Effector memory CD4-positive, alpha-beta T cell (primary cell): ENCODE data around the gene NOMO2.
"Not testable (repeated sequence)": the region's sequence is repeated elsewhere in the genome, so short reads cannot be mapped to it uniquely, and the experiment has no call there.

ENCODE experiments used
- DNase-seq, 3 donors: peaks; one replicate each; pipeline ENCODE4 v3.0.0-alpha.2; 2020
- H3K27ac ChIP-seq: 2 replicates; pipeline ENCODE4 v1.7.0; 2013; ENCODE audit warnings: mild to moderate bottlenecking, low read length, moderate library complexity; ENCODE audit not compliant: insufficient read depth, poor library complexity, severe bottlenecking
- H3K27me3 ChIP-seq: replicated peaks from 2 replicates; pipeline ENCODE4 v1.7.0; 2013; ENCODE audit warnings: mild to moderate bottlenecking, low read length; ENCODE audit not compliant: insufficient read depth, control insufficient read depth, poor library complexity, severe bottlenecking
- H3K36me3 ChIP-seq: 2 replicates; pipeline ENCODE4 v1.7.0; 2013; ENCODE audit warnings: mild to moderate bottlenecking, low read length, moderate library complexity; ENCODE audit not compliant: control insufficient read depth, insufficient read depth
- H3K4me1 ChIP-seq: 2 replicates; pipeline ENCODE4 v1.7.0; 2013; ENCODE audit warnings: low read length, mild to moderate bottlenecking; ENCODE audit not compliant: control insufficient read depth, insufficient read depth, poor library complexity, severe bottlenecking
- H3K4me3 ChIP-seq: 2 replicates; pipeline ENCODE4 v1.7.0; 2013; ENCODE audit warnings: low read length, low read depth, mild to moderate bottlenecking; ENCODE audit not compliant: insufficient read depth, poor library complexity, severe bottlenecking
- H3K9me3 ChIP-seq: 2 replicates; pipeline ENCODE4 v1.7.0; 2013; ENCODE audit warnings: mild to moderate bottlenecking, low read length, moderate library complexity; ENCODE audit not compliant: control insufficient read depth

NOMO2 gene

GRCh38 chr16:18521445-18522181 is 40.3 kb downstream of the NOMO2 start:
- not testable (repeated sequence) for H3K27ac ChIP-seq, H3K36me3 ChIP-seq, H3K4me1 ChIP-seq, DNase-seq, H3K27me3 ChIP-seq, H3K4me3 ChIP-seq, H3K9me3 ChIP-seq

GRCh38 chr16:18518536-18519283 is 43.2 kb downstream of the NOMO2 start:
- not testable (repeated sequence) for H3K36me3 ChIP-seq, H3K4me1 ChIP-seq, H3K27ac ChIP-seq, H3K4me3 ChIP-seq, DNase-seq, H3K27me3 ChIP-seq, H3K9me3 ChIP-seq

- not testable (repeated sequence) for H3K4me3 ChIP-seq, H3K27me3 ChIP-seq, H3K9me3 ChIP-seq, H3K27ac ChIP-seq, H3K36me3 ChIP-seq, H3K4me1 ChIP-seq, DNase-seq
Observed at GRCh38 chr16:18498430-18498829, 63.5 kb downstream of the NOMO2 start.

- H3K36me3 ChIP-seq, H3K4me3 ChIP-seq, H3K4me1 ChIP-seq, H3K9me3 ChIP-seq, H3K27ac ChIP-seq, DNase-seq, H3K27me3 ChIP-seq: not testable (repeated sequence)
Observed at GRCh38 chr16:18497032-18497431, 64.9 kb downstream of the NOMO2 start.

- H3K27me3 ChIP-seq, H3K9me3 ChIP-seq, DNase-seq, H3K4me3 ChIP-seq, H3K36me3 ChIP-seq, H3K4me1 ChIP-seq, H3K27ac ChIP-seq: not testable (repeated sequence)
Observed at GRCh38 chr16:18492118-18492897, 69.6 kb downstream of the NOMO2 start.

GRCh38 chr16:18436025-18436424 is 125.9 kb downstream of the NOMO2 start:
- not testable (repeated sequence) for H3K36me3 ChIP-seq, H3K27ac ChIP-seq, H3K27me3 ChIP-seq, DNase-seq, H3K9me3 ChIP-seq, H3K4me3 ChIP-seq, H3K4me1 ChIP-seq

- H3K4me3 ChIP-seq, H3K9me3 ChIP-seq, H3K27ac ChIP-seq, H3K4me1 ChIP-seq, DNase-seq, H3K27me3 ChIP-seq, H3K36me3 ChIP-seq: not testable (repeated sequence)
Observed at GRCh38 chr16:18415827-18416226, 146.1 kb downstream of the NOMO2 start.

GRCh38 chr16:18409532-18410293 is 152.2 kb downstream of the NOMO2 start:
- DNase-seq, H3K4me1 ChIP-seq, H3K9me3 ChIP-seq, H3K27ac ChIP-seq, H3K27me3 ChIP-seq, H3K36me3 ChIP-seq, H3K4me3 ChIP-seq: not testable (repeated sequence)

GRCh38 chr16:18401851-18402657 is 159.8 kb downstream of the NOMO2 start:
- H3K4me1 ChIP-seq, H3K4me3 ChIP-seq, H3K9me3 ChIP-seq, DNase-seq, H3K27me3 ChIP-seq, H3K27ac ChIP-seq, H3K36me3 ChIP-seq: not testable (repeated sequence)
